Neuronal stem cell (in vitro differentiated cells): Measurements from ENCODE around the gene HIC1.

Experiments
- DNase-seq: peaks from one replicate; pipeline ENCODE4 v3.0.0-alpha.2; 2013; ENCODE audit warnings: low spot score
- H2AFZ ChIP-seq: one replicate; pipeline ENCODE4 v1.6.1; 2013; ENCODE audit warnings: mild to moderate bottlenecking, low read length, inconsistent platforms
- H2AK5ac ChIP-seq: 2 replicates; pipeline ENCODE4 v1.6.1; 2013; ENCODE audit warnings: low read depth, mild to moderate bottlenecking, inconsistent platforms, low read length, moderate library complexity, mixed read lengths
- H2BK120ac ChIP-seq: 2 replicates; pipeline ENCODE4 v1.6.1; 2013; ENCODE audit warnings: low read depth, mild to moderate bottlenecking, inconsistent platforms, low read length, moderate library complexity, mixed read lengths
- H2BK12ac ChIP-seq: one replicate; pipeline ENCODE4 v1.6.1; 2013; ENCODE audit warnings: low read length, inconsistent platforms
- H2BK15ac ChIP-seq: 2 replicates; pipeline ENCODE4 v1.6.1; 2013; ENCODE audit warnings: mild to moderate bottlenecking, low read length, inconsistent platforms, mixed read lengths
- H2BK5ac ChIP-seq: one replicate; pipeline ENCODE4 v1.6.1; 2013; ENCODE audit warnings: inconsistent platforms, mild to moderate bottlenecking, low read length, moderate library complexity
- H3K14ac ChIP-seq: one replicate; pipeline ENCODE4 v1.6.1; 2013; ENCODE audit warnings: low read length, inconsistent platforms
- H3K18ac ChIP-seq: 2 replicates; pipeline ENCODE4 v1.6.1; 2013; ENCODE audit warnings: low read length, inconsistent platforms
- H3K23ac ChIP-seq: 2 replicates; pipeline ENCODE4 v1.6.1; 2013; ENCODE audit warnings: low read depth, mild to moderate bottlenecking, mixed read lengths, low read length, inconsistent platforms; ENCODE audit not compliant: poor library complexity
- H3K27ac ChIP-seq: replicated peaks from 3 replicates; pipeline ENCODE4 v1.5.1; 2013; ENCODE audit warnings: low read length, inconsistent platforms
- H3K27me3 ChIP-seq, 3 experiments: 2 replicates each; pipeline ENCODE4 v1.6.1; 2013; ENCODE audit warnings: low read length in 3 of 3, mild to moderate bottlenecking in 2 of 3, inconsistent platforms in 1 of 3, low read depth in 1 of 3, mixed read lengths in 1 of 3, moderate library complexity in 1 of 3; ENCODE audit not compliant: control insufficient read depth in 3 of 3, insufficient read depth in 3 of 3
- H3K36me3 ChIP-seq, 2 donors: replicated peaks in 1 of 2; 2 replicates each; pipeline ENCODE4 v1.6.1; 2013; ENCODE audit warnings: low read length in 2 of 2; ENCODE audit not compliant: control insufficient read depth in 2 of 2, insufficient read depth in 2 of 2
- H3K4ac ChIP-seq: 2 replicates; pipeline ENCODE4 v1.6.1; 2013; ENCODE audit warnings: inconsistent platforms, mild to moderate bottlenecking, low read length, moderate library complexity
- H3K4me1 ChIP-seq, 2 donors: 1 replicate in 1 of 2; 2 replicates in 1 of 2; pipeline ENCODE4 v1.6.1; 2013; ENCODE audit warnings: low read length in 2 of 2, low read depth in 1 of 2; ENCODE audit not compliant: control insufficient read depth in 2 of 2, insufficient read depth in 1 of 2
- H3K4me2 ChIP-seq: one replicate; pipeline ENCODE4 v1.6.1; 2013; ENCODE audit warnings: mild to moderate bottlenecking, low read length, inconsistent platforms; ENCODE audit not compliant: insufficient read depth, poor library complexity, severe bottlenecking
- H3K4me3 ChIP-seq, 2 donors: 2 replicates each; pipeline ENCODE4 v1.5.1; 2013; ENCODE audit warnings: low read length in 2 of 2, mild to moderate bottlenecking in 2 of 2, inconsistent platforms in 1 of 2, moderate library complexity in 1 of 2
- H3K79me1 ChIP-seq: one replicate; pipeline ENCODE4 v1.6.1; 2013; ENCODE audit warnings: low read depth, mild to moderate bottlenecking, inconsistent platforms, low read length, moderate library complexity
- H3K9ac ChIP-seq: one replicate; pipeline ENCODE4 v1.6.1; 2013; ENCODE audit warnings: mild to moderate bottlenecking, low read depth, low read length, inconsistent platforms; ENCODE audit not compliant: poor library complexity
- H3K9me3 ChIP-seq, 2 donors: replicated peaks in 1 of 2; 2 replicates each; pipeline versions ENCODE3 to v1.6.1; 2013; ENCODE audit warnings: low read length in 2 of 2, mild to moderate bottlenecking in 2 of 2, inconsistent platforms in 1 of 2, low read depth in 1 of 2, mixed read lengths in 1 of 2, moderate library complexity in 1 of 2; ENCODE audit not compliant: control insufficient read depth in 2 of 2, insufficient read depth in 1 of 2
- H4K8ac ChIP-seq: one replicate; pipeline ENCODE4 v1.6.1; 2013; ENCODE audit warnings: low read depth, mild to moderate bottlenecking, inconsistent platforms, low read length, moderate library complexity
- H4K91ac ChIP-seq: one replicate; pipeline ENCODE4 v1.6.1; 2013; ENCODE audit warnings: low read length, low read depth, mild to moderate bottlenecking, inconsistent platforms; ENCODE audit not compliant: poor library complexity
- WGBS, 2 donors: extraction: QIAGEN DNeasy Blood & Tissue Kit; methylation state at CpG; one replicate each; pipeline ENCODE4 v1.1.7; 2013; ENCODE audit warnings: missing lambda C conversion rate in 2 of 2, mixed read lengths in 1 of 2; ENCODE audit not compliant: insufficient read length in 2 of 2, insufficient replicate concordance in 1 of 2; ENCODE audit errors: extremely low coverage in 2 of 2; 5-methylcytosine and 5-hydroxymethylcytosine counted together

The HIC1 gene

DNA sequence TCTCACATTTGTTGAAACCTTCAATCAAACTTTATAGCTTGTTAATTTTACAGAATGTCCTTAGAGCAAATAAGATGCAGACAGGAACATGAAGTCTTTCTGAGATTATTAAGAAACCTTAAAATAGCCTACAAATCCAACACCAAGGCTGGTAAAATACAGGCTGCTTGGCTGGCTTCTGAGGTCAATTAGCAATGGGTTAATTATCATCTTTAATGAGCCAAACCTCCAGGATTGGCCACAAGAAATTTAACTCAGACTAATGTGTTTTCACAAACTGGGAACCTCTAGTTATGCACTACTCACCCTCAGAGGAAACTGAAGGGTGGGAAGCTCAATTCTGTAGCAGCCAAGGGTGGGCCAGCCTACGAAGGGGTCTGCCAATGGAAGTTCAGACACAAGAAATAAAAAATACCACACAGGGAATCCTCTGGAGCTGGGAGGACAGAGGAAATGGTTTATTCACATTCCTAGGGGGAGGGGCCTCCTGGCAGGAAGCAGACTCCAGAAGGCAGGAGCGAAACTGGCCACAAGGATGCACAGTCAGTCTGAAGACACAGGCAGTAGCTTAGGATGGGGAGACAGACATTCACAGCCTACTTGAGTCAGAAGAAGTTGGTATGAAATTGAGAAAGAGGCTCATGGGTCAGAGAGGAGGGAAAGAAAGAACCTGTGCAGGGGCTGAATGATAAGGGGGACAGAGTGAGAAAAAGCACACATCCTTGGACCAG is 36.1 kb downstream of the HIC1 start:
- Histone ChIP-seq H3K4ac (no peak overlapping the region), H3K79me1 (peaks cover 3% of the 10 kb centered on the region), H3K9ac (no peak overlapping the region), H2AFZ (no peak overlapping the region), H3K27ac (no peak overlapping the region), H4K91ac (no peak overlapping the region), H3K4me3 (no peak overlapping the region), H3K18ac (no peak overlapping the region), H2BK5ac (no peak overlapping the region), H3K23ac (no peak overlapping the region), H3K36me3 (peaks cover 0 to 14% of the 10 kb centered on the region in 2 donors), H2BK120ac (no peak overlapping the region), H3K9me3 (no peaks in the 10 kb centered on the region), H2BK12ac (no peak overlapping the region), H2AK5ac (no peak overlapping the region), H3K4me1 (peaks cover 8 to 9% of the 10 kb centered on the region in 2 donors), H4K8ac (no peak overlapping the region), H3K4me2 (no peak overlapping the region), H3K14ac (no peak overlapping the region), H3K27me3 (no peaks in the 10 kb centered on the region), H2BK15ac (no peak overlapping the region)
- DNase-seq: peak; percentile 30
- WGBS, 2 donors: no CpG with 5 or more reads among the region's 2 CpGs

GRCh38 chr17:2092253-2092652 is 37.4 kb downstream of the HIC1 start:
- Histone ChIP-seq H3K14ac (no peak overlapping the region), H3K27ac (no peak overlapping the region), H2AK5ac (no peak overlapping the region), H3K4ac (no peak overlapping the region), H4K91ac (no peak overlapping the region), H3K4me3 (no peak overlapping the region), H3K23ac (no peak overlapping the region), H2BK12ac (no peak overlapping the region), H2AFZ (no peak overlapping the region), H3K9ac (no peak overlapping the region), H3K79me1 (peaks cover 3% of the 10 kb centered on the region), H2BK15ac (no peak overlapping the region), H3K4me2 (no peak overlapping the region), H3K36me3 (peaks cover 0 to 14% of the 10 kb centered on the region in 2 donors), H3K27me3 (no peaks in the 10 kb centered on the region), H3K4me1 (peaks cover 8 to 11% of the 10 kb centered on the region in 2 donors), H3K18ac (no peak overlapping the region), H4K8ac (no peak overlapping the region), H2BK5ac (no peak overlapping the region), H3K9me3 (no peaks in the 10 kb centered on the region), H2BK120ac (no peak overlapping the region)
- no peak for DNase-seq
- WGBS, 2 donors: no CpG with 5 or more reads among the region's 4 CpGs

- H3K4me2 ChIP-seq: no peak overlapping the region
- H3K4me3 ChIP-seq: no peak overlapping the region
- no peak overlapping the region for H3K9ac ChIP-seq
- no peak overlapping the region for H2BK15ac ChIP-seq
- peaks cover 6 to 11% of the 10 kb centered on the region in 2 donors for H3K4me1 ChIP-seq
- H3K79me1 ChIP-seq: no peaks in the 10 kb centered on the region
- H2BK12ac ChIP-seq: no peak overlapping the region
- H4K91ac ChIP-seq: no peak overlapping the region
- H3K14ac ChIP-seq: no peak overlapping the region
- H3K4ac ChIP-seq: no peak overlapping the region
- H3K9me3 ChIP-seq: no peaks in the 10 kb centered on the region
- WGBS, 2 donors: no CpG with 5 or more reads among the region's 5 CpGs
- no peak overlapping the region for H2BK120ac ChIP-seq
- no peak overlapping the region for H2AFZ ChIP-seq
- H4K8ac ChIP-seq: no peak overlapping the region
- H3K27me3 ChIP-seq: no peaks in the 10 kb centered on the region
- no peak overlapping the region for H3K27ac ChIP-seq
- peaks cover 0 to 7% of the 10 kb centered on the region in 2 donors for H3K36me3 ChIP-seq
- H3K18ac ChIP-seq: no peak overlapping the region
- H2BK5ac ChIP-seq: no peak overlapping the region
- no peak for DNase-seq
- no peak overlapping the region for H3K23ac ChIP-seq
- H2AK5ac ChIP-seq: no peak overlapping the region
These were observed 38.4 kb downstream of the HIC1 start for GRCh38 chr17:2093349-2093748.

DNA sequence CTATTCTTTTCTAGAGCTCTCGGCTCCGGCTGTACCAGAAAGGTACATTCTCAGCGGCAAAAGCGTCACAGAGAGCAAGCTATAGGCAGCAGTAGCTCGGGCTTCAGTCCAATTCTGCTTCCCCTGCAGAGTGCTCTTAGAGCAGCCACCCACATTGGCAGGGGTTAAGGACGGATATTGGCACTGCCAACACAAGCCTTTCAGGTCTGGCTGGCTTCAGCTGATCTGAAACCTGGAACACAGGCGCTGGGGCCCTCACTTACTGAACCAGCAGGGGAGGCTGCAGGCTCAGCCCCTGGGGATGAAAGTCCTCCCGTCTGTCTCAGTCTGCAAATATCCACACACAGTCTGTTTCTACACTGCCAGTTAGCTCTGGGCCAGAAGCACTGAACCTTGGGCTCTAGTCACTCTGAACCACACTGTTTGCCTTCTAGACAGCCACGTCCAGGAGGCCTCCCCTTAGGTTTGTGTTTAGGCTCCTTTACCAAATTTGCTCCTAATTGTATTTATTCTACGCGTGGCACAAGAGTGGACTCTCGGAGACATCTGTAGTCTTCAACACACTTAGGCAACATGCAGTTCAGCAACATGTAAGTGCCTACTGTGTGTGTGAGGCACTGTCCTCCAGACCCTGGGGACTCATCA is 40.1 kb downstream of the HIC1 start:
- DNase-seq: no peak
- WGBS, 2 donors: no CpG with 5 or more reads among the region's 12 CpGs
- H2AK5ac ChIP-seq: no peak overlapping the region
- H3K9me3 ChIP-seq: no peaks in the 10 kb centered on the region
- H3K79me1 ChIP-seq: no peaks in the 10 kb centered on the region
- no peak overlapping the region for H3K4me2 ChIP-seq
- H4K8ac ChIP-seq: no peak overlapping the region
- H3K27ac ChIP-seq: no peak overlapping the region
- H3K9ac ChIP-seq: no peak overlapping the region
- H4K91ac ChIP-seq: no peak overlapping the region
- no peak overlapping the region for H2AFZ ChIP-seq
- H2BK5ac ChIP-seq: no peak overlapping the region
- H3K14ac ChIP-seq: no peak overlapping the region
- no peaks in the 10 kb centered on the region for H3K27me3 ChIP-seq
- no peak overlapping the region for H3K4ac ChIP-seq
- H3K23ac ChIP-seq: no peak overlapping the region
- H3K4me3 ChIP-seq: no peak overlapping the region
- no peak overlapping the region for H2BK12ac ChIP-seq
- no peak overlapping the region for H2BK15ac ChIP-seq
- H3K36me3 ChIP-seq: peaks cover 0 to 7% of the 10 kb centered on the region in 2 donors
- peak overlapping the region; percentile 42 for H3K18ac ChIP-seq
- no peak overlapping the region for H2BK120ac ChIP-seq
- peaks cover 6 to 11% of the 10 kb centered on the region in 2 donors for H3K4me1 ChIP-seq
